Measurements from ENCODE around the gene HMGN3.

The HMGN3 gene

DNA sequence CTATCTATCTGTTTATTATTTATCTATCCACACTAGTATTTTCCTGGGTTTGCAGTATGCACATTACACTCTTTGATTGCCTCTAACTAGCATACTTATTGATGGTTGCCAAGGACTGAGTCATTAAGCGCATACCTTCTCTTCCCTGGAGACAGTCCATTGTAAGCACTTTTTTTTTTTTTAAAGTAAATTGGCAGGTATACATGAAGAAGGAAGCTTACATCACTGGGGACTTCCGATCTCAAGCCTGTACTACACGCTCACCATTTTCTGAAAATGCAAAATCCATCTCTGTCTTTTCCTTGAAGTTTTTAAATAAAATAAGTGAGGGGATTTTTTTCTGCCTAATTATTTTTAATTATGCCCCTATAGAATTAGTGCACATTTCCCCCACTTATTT lies 63.5 kb downstream of the HMGN3 start:
- peak; percentile 80 to 86 for DNase-seq (ENCODE audit: low read depth in 2 of 2)
- no peak overlapping the region for H3K4me3 ChIP-seq (replicated peaks in 1 of 2; ENCODE audit: low read depth in 2 of 2, low read length in 2 of 2)
- TF ChIP-seq, protein P1, sequence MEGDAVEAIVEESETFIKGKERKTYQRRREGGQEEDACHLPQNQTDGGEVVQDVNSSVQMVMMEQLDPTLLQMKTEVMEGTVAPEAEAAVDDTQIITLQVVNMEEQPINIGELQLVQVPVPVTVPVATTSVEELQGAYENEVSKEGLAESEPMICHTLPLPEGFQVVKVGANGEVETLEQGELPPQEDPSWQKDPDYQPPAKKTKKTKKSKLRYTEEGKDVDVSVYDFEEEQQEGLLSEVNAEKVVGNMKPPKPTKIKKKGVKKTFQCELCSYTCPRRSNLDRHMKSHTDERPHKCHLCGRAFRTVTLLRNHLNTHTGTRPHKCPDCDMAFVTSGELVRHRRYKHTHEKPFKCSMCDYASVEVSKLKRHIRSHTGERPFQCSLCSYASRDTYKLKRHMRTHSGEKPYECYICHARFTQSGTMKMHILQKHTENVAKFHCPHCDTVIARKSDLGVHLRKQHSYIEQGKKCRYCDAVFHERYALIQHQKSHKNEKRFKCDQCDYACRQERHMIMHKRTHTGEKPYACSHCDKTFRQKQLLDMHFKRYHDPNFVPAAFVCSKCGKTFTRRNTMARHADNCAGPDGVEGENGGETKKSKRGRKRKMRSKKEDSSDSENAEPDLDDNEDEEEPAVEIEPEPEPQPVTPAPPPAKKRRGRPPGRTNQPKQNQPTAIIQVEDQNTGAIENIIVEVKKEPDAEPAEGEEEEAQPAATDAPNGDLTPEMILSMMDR (IDR thresholded peaks at IDR 0.05; ENCODE audit: low read depth, low read length) = no peak

DNA sequence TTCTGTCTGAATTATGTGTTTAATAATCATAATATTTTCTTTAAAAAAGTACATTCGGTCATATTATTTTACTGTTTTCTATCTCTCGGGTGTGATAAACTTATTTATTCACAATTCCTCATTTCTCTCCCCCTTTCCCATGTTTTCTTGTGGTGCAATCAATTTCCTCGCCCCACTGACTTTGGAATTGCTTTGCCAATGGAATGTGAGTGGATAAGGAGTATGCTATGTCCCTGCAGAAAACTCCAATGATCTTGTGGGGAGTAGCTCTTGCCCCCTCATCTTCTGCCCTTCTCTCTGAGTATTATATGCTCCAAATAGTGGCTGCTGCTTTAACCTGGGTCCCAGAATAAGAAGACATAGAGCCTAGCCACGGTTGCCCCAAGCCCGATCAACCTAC lies 64.1 kb downstream of the HMGN3 start:
- TF ChIP-seq, protein P1 (IDR thresholded peaks at IDR 0.05; ENCODE audit: low read depth, low read length) = no peak
- no peak for DNase-seq (ENCODE audit: low read depth in 2 of 2)
- no peak overlapping the region for H3K4me3 ChIP-seq (replicated peaks in 1 of 2; ENCODE audit: low read depth in 2 of 2, low read length in 2 of 2)

GRCh38 chr6:79168695-79168980 lies 65.8 kb downstream of the HMGN3 start:
- no peak for DNase-seq (ENCODE audit: low read depth in 2 of 2)

GRCh38 chr6:79167931-79168694 lies 66.4 kb downstream of the HMGN3 start:
- TF ChIP-seq, protein P1 (IDR thresholded peaks at IDR 0.05; ENCODE audit: low read depth, low read length) = no peak
- DNase-seq (ENCODE audit: low read depth in 2 of 2) = peak; percentile 15 to 53
- H3K4me3 ChIP-seq (replicated peaks in 1 of 2; ENCODE audit: low read depth in 2 of 2, low read length in 2 of 2) = no peak overlapping the region

More at GRCh38 chr6:79168695-79168980, 65.8 kb downstream of the HMGN3 start:
- H3K4me3 ChIP-seq (replicated peaks in 1 of 2; ENCODE audit: low read depth in 2 of 2, low read length in 2 of 2) = no peak overlapping the region
- TF ChIP-seq, protein P1 (IDR thresholded peaks at IDR 0.05; ENCODE audit: low read depth, low read length) = no peak

- no peak overlapping the region for H3K4me3 ChIP-seq (replicated peaks in 1 of 2; ENCODE audit: low read depth in 2 of 2, low read length in 2 of 2)
- TF ChIP-seq, protein P1 (IDR thresholded peaks at IDR 0.05; ENCODE audit: low read depth, low read length) = no peak
Measured at GRCh38 chr6:79159846-79160245, 74.6 kb downstream of the HMGN3 start.

DNA sequence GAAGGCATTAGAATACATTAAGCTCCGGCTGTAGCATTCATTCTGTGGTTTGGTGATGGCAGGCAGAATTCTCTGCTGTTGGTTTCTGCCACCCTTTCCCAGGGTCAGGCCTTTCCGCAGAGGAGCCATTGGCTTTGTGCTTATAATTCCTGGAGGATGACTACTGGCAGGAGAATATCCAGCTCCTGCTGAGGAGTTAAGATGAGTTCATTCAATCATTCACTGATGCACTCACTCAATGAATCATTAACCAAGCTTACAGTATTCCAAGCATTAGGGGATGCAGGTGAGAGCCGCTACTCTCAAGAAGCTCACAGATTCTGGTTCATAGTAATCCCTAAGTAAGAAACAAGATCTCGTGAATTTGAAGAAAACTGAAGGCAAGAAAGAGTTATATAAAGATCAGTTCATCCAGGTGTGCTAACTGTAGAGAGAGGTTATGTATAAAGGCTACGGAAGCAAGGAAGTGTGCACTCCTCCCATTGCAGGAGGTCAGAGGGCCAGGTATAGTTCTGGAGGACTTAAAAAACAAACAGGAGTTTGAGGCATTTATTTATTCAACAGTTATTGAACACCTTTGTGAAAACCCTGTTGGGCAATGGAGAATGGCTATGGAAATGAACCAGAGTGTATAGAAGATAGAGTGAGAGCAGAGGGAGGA lies 75.5 kb downstream of the HMGN3 start:
- DNase-seq (ENCODE audit: low read depth in 2 of 2) = no peak
- no peak overlapping the region for H3K4me3 ChIP-seq (replicated peaks in 1 of 2; ENCODE audit: low read depth in 2 of 2, low read length in 2 of 2)
- TF ChIP-seq, protein P1 (IDR thresholded peaks at IDR 0.05; ENCODE audit: low read depth, low read length) = no peak

More at GRCh38 chr6:79159846-79160245, 74.6 kb downstream of the HMGN3 start:
- no peak for DNase-seq (ENCODE audit: low read depth in 2 of 2)
